ENCODE results near the gene NELFA. TPM values are rescaled to one million over a fixed set of nuclear protein-coding genes. Genes with fewer than 3 reads are reported as not detected.

Gene NELFA
- total and polyA plus RNA-seq, 10 of the 15 experiments (the other 5 are each of a cell fraction or from before 2014, with no cell fraction given), result 0.39 to 38.6 (median 16.7) TPM

- no peaks in the 10 kb centered on the region for H4K20me1 ChIP-seq (ENCODE audit: control insufficient read depth, insufficient read depth)
- no peak overlapping the region for H3K9ac ChIP-seq (ENCODE audit: control insufficient read depth, insufficient read depth, low read length)
- WGBS (ENCODE audit: insufficient coverage, insufficient replicate concordance, low lambda C conversion rate, missing lambda C conversion rate), result 84% methylated on average over 8 of the region's 8 CpGs
- no TSS peak for BruUV-seq (replicated peaks)
- H3K4me1 ChIP-seq (ENCODE audit: control insufficient read depth, insufficient read depth, low read length), result no peaks in the 10 kb centered on the region
- H3K4me3 ChIP-seq, result no peak overlapping the region
- H2AFZ ChIP-seq (ENCODE audit: control insufficient read depth, low read depth, low read length), result no peak overlapping the region
- H3K79me2 ChIP-seq (ENCODE audit: control insufficient read depth, insufficient read depth, low read length), result no peaks in the 10 kb centered on the region
- no peak for DNase-seq (ENCODE audit: low read depth, low spot score)
- H3K27me3 ChIP-seq (replicated peaks in 1 of 2; ENCODE audit: control insufficient read depth in 2 of 2, insufficient read depth in 2 of 2, low read length in 1 of 2), result no peaks in the 10 kb centered on the region
- H3K4me2 ChIP-seq (ENCODE audit: control insufficient read depth, insufficient read depth), result no peak overlapping the region
- no peak for FAIRE-seq
- in situ Hi-C loops (cut with MboI) (no loop called here), intact Hi-C loops (cut with micrococcal nuclease; ENCODE audit: unreplicated experiment) (no loop called here)
- no peaks in the 10 kb centered on the region for H3K9me3 ChIP-seq (replicated peaks; ENCODE audit: control insufficient read depth, insufficient read depth, low read length)
- CTCF ChIA-PET, result no interaction called here
- peaks cover 23 to 53% of the 10 kb centered on the region in 2 experiments for H3K36me3 ChIP-seq (ENCODE audit: control insufficient read depth in 2 of 2, insufficient read depth in 2 of 2, low read length in 1 of 2)
- H3K27ac ChIP-seq (ENCODE audit: control insufficient read depth, insufficient read depth), result no peak overlapping the region
- SMC1A ChIA-PET (ENCODE audit: uncharacterized antibody, unreplicated experiment), result no interaction called here
- RAD21 ChIA-PET (ENCODE audit: unreplicated experiment), result no interaction called here
- no peak for TF ChIP-seq PML (IDR thresholded peaks at IDR 0.05; ENCODE audit: low read length)
- TF ChIP-seq ZNF274 (IDR thresholded peaks at IDR 0.05; ENCODE audit: insufficient read depth, insufficient read length), result no peak
- no peak for TF ChIP-seq RAD51 (IDR thresholded peaks at IDR 0.05)
- TF ChIP-seq SREBF1 (IDR thresholded peaks at IDR 0.05; ENCODE audit: low read length), result no peak
- no peak for TF ChIP-seq ZNF622 (IDR thresholded peaks at IDR 0.05)
- no peak for TF ChIP-seq TARDBP (IDR thresholded peaks at IDR 0.05; ENCODE audit: borderline replicate concordance)
- TF ChIP-seq FOXK2 (IDR thresholded peaks at IDR 0.05), result no peak
- no peak for TF ChIP-seq CTCF (IDR thresholded peaks at IDR 0.05 in 2 of 3, conservative IDR thresholded peaks at IDR 0.05 in 1 of 3; ENCODE audit: control insufficient read depth in 2 of 3, extremely low read depth in 1 of 3, insufficient read depth in 1 of 3, low read depth in 3 of 3, low read length in 3 of 3)
- TF ChIP-seq SUPT20H (IDR thresholded peaks at IDR 0.05; ENCODE audit: borderline replicate concordance, control insufficient read depth, low read depth, low read length), result no peak
- TF ChIP-seq CREM (IDR thresholded peaks at IDR 0.05; ENCODE audit: low read depth), result no peak
- TF ChIP-seq CEBPB (IDR thresholded peaks at IDR 0.05; ENCODE audit: borderline replicate concordance in 1 of 2, low read depth in 2 of 2, low read length in 2 of 2), result no peak
- TF ChIP-seq USF1 (IDR thresholded peaks at IDR 0.05; ENCODE audit: borderline replicate concordance, extremely low read length, insufficient read depth, low read depth, low read length), result no peak
- no peak for TF ChIP-seq RBBP5 (conservative IDR thresholded peaks at IDR 0.05)
- no peak for TF ChIP-seq SREBF2 (IDR thresholded peaks at IDR 0.05; ENCODE audit: low read length)
- no peak for TF ChIP-seq SIN3A (IDR thresholded peaks at IDR 0.05; ENCODE audit: low read depth, low read length)
- POLR2A ChIA-PET, result no interaction called here
- ATAC-seq, result no peak
Observed at GRCh38 chr4:1974840-1975239, 33.9 kb downstream of the NELFA start.

Data from GM12878 (cell line).